Activated CD4-positive, alpha-beta T cell treated with anti-CD3 and anti-CD28 coated beads, Interleukin-2, amount 10 ng/mL, durations not matched to agents 24 days and 14 days (primary cell): ENCODE measurements around the gene IVD. TPM values are rescaled to one million over a fixed set of nuclear protein-coding genes. Genes with fewer than 3 reads are reported as not detected.

Experiments
- DNase-seq: peaks from one replicate; pipeline ENCODE4 v3.0.0; 2022
- H3K27ac Mint-ChIP-seq: one replicate; pipeline ENCODE4 v1.8.0; 2022; ENCODE audit warnings: mild to moderate bottlenecking, mixed read lengths
- H3K27me3 Mint-ChIP-seq: one replicate; pipeline ENCODE4 v1.8.0; 2022; ENCODE audit warnings: mixed read lengths
- H3K36me3 Mint-ChIP-seq: one replicate; pipeline ENCODE4 v1.8.0; 2022; ENCODE audit warnings: low read depth, mild to moderate bottlenecking, mixed read lengths
- H3K4me1 Mint-ChIP-seq: one replicate; pipeline ENCODE4 v1.8.0; 2021; ENCODE audit warnings: mixed read lengths
- H3K4me3 Mint-ChIP-seq: one replicate; pipeline ENCODE4 v1.8.0; 2022; ENCODE audit warnings: mild to moderate bottlenecking, moderate library complexity, mixed read lengths
- H3K9me3 Mint-ChIP-seq: one replicate; pipeline ENCODE4 v1.8.0; 2021; ENCODE audit warnings: mixed read lengths
- intact Hi-C: fragments of 100-400 bp; cut with micrococcal nuclease; formaldehyde crosslinking; loops from one replicate; pipeline ENCODE4 v1.15.1; 2023
- total RNA-seq: library from RNA; stranded (reverse); gene quantifications from 2 replicates; pipeline ENCODE4 v1.2.3, GENCODE V29; 2022

IVD gene
- total RNA-seq, 1 donor from 2014 or later, result 70.7 TPM

- Mint-ChIP-seq H3K4me1 (peaks cover 8% of the 10 kb centered on the region), H3K36me3 (no peaks in the 10 kb centered on the region), H3K9me3 (no peaks in the 10 kb centered on the region), H3K27ac (no peak overlapping the region), H3K27me3 (peaks cover 11% of the 10 kb centered on the region), H3K4me3 (peak overlapping the region; percentile 83)
- DNase-seq, result no peak
- intact Hi-C loops, result loop anchor here (5.0 kb wide), 1 partner anchor 56 kb away; no protein-coding TSS in a partner anchor
Measured at GRCh38 chr15:40366457-40367370, 38.9 kb upstream of the IVD start.

GRCh38 chr15:40367371-40367685, 38.3 kb upstream of the IVD start:
- Mint-ChIP-seq H3K27me3 (peaks cover 11% of the 10 kb centered on the region), H3K27ac (peak overlapping the region; percentile 71), H3K9me3 (no peaks in the 10 kb centered on the region), H3K4me3 (peak overlapping the region; percentile 83), H3K4me1 (peaks cover 8% of the 10 kb centered on the region), H3K36me3 (no peaks in the 10 kb centered on the region)
- intact Hi-C loops, result loop anchor here (5.0 kb wide), 1 partner anchor 55 kb away; no protein-coding TSS in a partner anchor
- DNase-seq, result no peak

- Mint-ChIP-seq H3K4me1 (peaks cover 8% of the 10 kb centered on the region), H3K27me3 (peaks cover 11% of the 10 kb centered on the region), H3K27ac (peak overlapping the region; percentile 71), H3K4me3 (peak overlapping the region; percentile 83), H3K36me3 (no peaks in the 10 kb centered on the region), H3K9me3 (no peaks in the 10 kb centered on the region)
- intact Hi-C loops, result loop anchor here (5.0 kb wide), 1 partner anchor 54 kb away; no protein-coding TSS in a partner anchor
- peak; percentile 96 for DNase-seq
Measured at GRCh38 chr15:40367686-40368611, 37.6 kb upstream of the IVD start.

GRCh38 chr15:40368719-40369473, 36.7 kb upstream of the IVD start:
- intact Hi-C loops, result loop anchor here (5.0 kb wide), 1 partner anchor 53 kb away; no protein-coding TSS in a partner anchor
- no peaks in the 10 kb centered on the region for H3K36me3 Mint-ChIP-seq
- H3K4me1 Mint-ChIP-seq, result peaks cover 8% of the 10 kb centered on the region
- H3K27ac Mint-ChIP-seq, result no peak overlapping the region
- H3K27me3 Mint-ChIP-seq, result peaks cover 11% of the 10 kb centered on the region
- H3K4me3 Mint-ChIP-seq, result peak overlapping the region; percentile 26
- no peaks in the 10 kb centered on the region for H3K9me3 Mint-ChIP-seq
- DNase-seq, result no peak

GRCh38 chr15:40369474-40369869, 36.1 kb upstream of the IVD start:
- intact Hi-C loops, result loop anchor here (5.0 kb wide), 1 partner anchor 53 kb away; no protein-coding TSS in a partner anchor
- Mint-ChIP-seq H3K27ac (no peak overlapping the region), H3K4me3 (peak overlapping the region; percentile 26), H3K27me3 (peaks cover 11% of the 10 kb centered on the region), H3K4me1 (peaks cover 8% of the 10 kb centered on the region), H3K36me3 (no peaks in the 10 kb centered on the region), H3K9me3 (no peaks in the 10 kb centered on the region)
- no peak for DNase-seq

- no peaks in the 10 kb centered on the region for H3K9me3 Mint-ChIP-seq
- H3K27ac Mint-ChIP-seq, result no peak overlapping the region
- intact Hi-C loops, result loop anchor here (5.0 kb wide), 1 partner anchor 52 kb away; no protein-coding TSS in a partner anchor
- H3K4me3 Mint-ChIP-seq, result no peak overlapping the region
- DNase-seq, result no peak
- H3K36me3 Mint-ChIP-seq, result no peaks in the 10 kb centered on the region
- H3K27me3 Mint-ChIP-seq, result peaks cover 11% of the 10 kb centered on the region
- peaks cover 8% of the 10 kb centered on the region for H3K4me1 Mint-ChIP-seq
Measured at GRCh38 chr15:40369971-40370370, 35.6 kb upstream of the IVD start.

GRCh38 chr15:40372981-40373380, 32.6 kb upstream of the IVD start:
- intact Hi-C loops, result no loop called here
- peaks cover 11% of the 10 kb centered on the region for H3K27me3 Mint-ChIP-seq

GRCh38 chr15:40377606-40378005, 28.0 kb upstream of the IVD start:
- Mint-ChIP-seq H3K9me3 (no peaks in the 10 kb centered on the region), H3K27ac (no peak overlapping the region), H3K36me3 (no peaks in the 10 kb centered on the region), H3K4me1 (peaks cover 7% of the 10 kb centered on the region), H3K4me3 (no peak overlapping the region), H3K27me3 (peaks cover 11% of the 10 kb centered on the region)
- intact Hi-C loops, result no loop called here
- no peak for DNase-seq

More at GRCh38 chr15:40372981-40373380, 32.6 kb upstream of the IVD start:
- H3K36me3 Mint-ChIP-seq, result no peaks in the 10 kb centered on the region
- H3K4me1 Mint-ChIP-seq, result no peaks in the 10 kb centered on the region
- H3K9me3 Mint-ChIP-seq, result no peaks in the 10 kb centered on the region
- DNase-seq, result no peak
- H3K27ac Mint-ChIP-seq, result no peak overlapping the region
- H3K4me3 Mint-ChIP-seq, result no peak overlapping the region

GRCh38 chr15:40379374-40379773, 26.2 kb upstream of the IVD start:
- DNase-seq, result no peak
- H3K4me1 Mint-ChIP-seq, result peaks cover 19% of the 10 kb centered on the region
- H3K27ac Mint-ChIP-seq, result no peak overlapping the region
- no peak overlapping the region for H3K4me3 Mint-ChIP-seq
- intact Hi-C loops, result no loop called here
- no peaks in the 10 kb centered on the region for H3K9me3 Mint-ChIP-seq
- peaks cover 11% of the 10 kb centered on the region for H3K27me3 Mint-ChIP-seq
- peaks cover 8% of the 10 kb centered on the region for H3K36me3 Mint-ChIP-seq

- DNase-seq, result no peak
- Mint-ChIP-seq H3K4me1 (peaks cover 23% of the 10 kb centered on the region), H3K36me3 (peaks cover 8% of the 10 kb centered on the region), H3K4me3 (no peak overlapping the region), H3K9me3 (no peaks in the 10 kb centered on the region), H3K27ac (no peak overlapping the region), H3K27me3 (peaks cover 11% of the 10 kb centered on the region)
- intact Hi-C loops, result no loop called here
Measured at GRCh38 chr15:40379853-40380252, 25.7 kb upstream of the IVD start.

- Mint-ChIP-seq H3K4me1 (peaks cover 26% of the 10 kb centered on the region), H3K27me3 (peaks cover 11% of the 10 kb centered on the region), H3K36me3 (peaks cover 13% of the 10 kb centered on the region), H3K27ac (no peak overlapping the region), H3K9me3 (no peaks in the 10 kb centered on the region), H3K4me3 (no peak overlapping the region)
- intact Hi-C loops, result no loop called here
- DNase-seq, result no peak
Measured at GRCh38 chr15:40380636-40381035, 25.0 kb upstream of the IVD start.

- peaks cover 21% of the 10 kb centered on the region for H3K36me3 Mint-ChIP-seq
- no peak overlapping the region for H3K4me3 Mint-ChIP-seq
- no peaks in the 10 kb centered on the region for H3K9me3 Mint-ChIP-seq
- H3K27me3 Mint-ChIP-seq, result peaks cover 11% of the 10 kb centered on the region
- peaks cover 26% of the 10 kb centered on the region for H3K4me1 Mint-ChIP-seq
- intact Hi-C loops, result loop anchor here (1.0 to 2.0 kb wide), 3 partner anchors 23 to 187 kb away; partner anchors contain the start of genes DISP2, IVD and RPUSD2
- H3K27ac Mint-ChIP-seq, result no peak overlapping the region
- no peak for DNase-seq
Measured at GRCh38 chr15:40381818-40382529, 23.6 kb upstream of the IVD start.
